ENCODE results near the gene AFF4. TPM values are rescaled to one million over a fixed set of nuclear protein-coding genes. Genes with fewer than 3 reads are reported as not detected.

The AFF4 gene
- polyA plus RNA-seq, 2 of the 4 experiments (the other 2 are of a cell fraction): 22.1 to 43.5 TPM

DNA sequence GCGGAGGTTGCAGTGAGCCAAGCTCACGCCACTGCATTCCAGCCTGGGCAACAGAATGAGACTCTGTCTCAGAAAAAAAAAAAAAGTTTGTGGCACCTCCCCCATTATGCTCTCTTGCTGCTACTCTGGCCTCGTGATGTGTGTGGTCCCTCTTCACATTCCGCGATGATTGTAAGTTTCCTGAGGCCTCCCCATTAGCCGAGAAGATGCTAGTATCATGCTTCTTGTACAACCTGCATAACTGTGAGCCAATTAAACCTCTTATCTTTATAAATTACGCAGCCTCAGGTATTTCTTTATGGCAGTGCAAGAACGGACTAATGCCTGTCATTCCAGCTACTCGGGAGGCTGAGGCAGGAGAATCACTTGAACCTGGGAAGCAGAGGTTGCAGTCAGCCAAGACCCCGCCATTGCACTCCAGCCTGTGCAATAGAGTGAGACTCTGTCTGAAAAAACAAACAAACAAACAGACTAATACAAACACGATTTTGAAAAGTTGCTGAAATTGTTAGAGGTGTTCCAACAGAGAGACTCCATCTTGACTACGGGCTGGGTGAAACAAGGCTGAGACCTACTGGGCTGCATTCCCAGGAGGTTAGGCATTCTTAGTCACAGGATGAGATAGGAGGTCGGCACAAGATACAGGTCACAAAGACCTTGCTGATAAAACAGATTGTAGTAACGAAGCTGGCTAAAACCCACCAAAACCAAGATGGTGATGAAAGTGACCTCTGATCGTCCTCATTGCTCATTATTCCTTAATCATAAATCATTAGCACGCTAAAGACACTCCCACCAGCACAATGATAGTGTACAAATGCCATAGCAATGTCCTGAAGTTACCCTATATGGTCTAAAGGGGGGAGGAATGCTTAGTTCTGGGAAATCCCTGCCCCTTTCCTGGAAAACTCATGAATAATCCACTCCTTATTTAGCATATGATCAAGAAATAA lies 8.3 kb upstream of the AFF4 start:
- Histone ChIP-seq H3K27ac (no peak overlapping the region), H3K4me1 (no peaks in the 10 kb centered on the region), H3K4me2 (no peak overlapping the region), H3K4me3 (no peak overlapping the region), H3K9me3 (peaks cover 4% of the 10 kb centered on the region)
- CTCF ChIA-PET: no interaction called here
- ATAC-seq: peak in 1 of 2 experiments; percentile 66; a peak in 3 of 6 replicates
- 70% methylated on average over 16 of the region's 16 CpGs for WGBS (ENCODE audit: missing lambda C conversion rate)
- no peak for DNase-seq (ENCODE audit: low read depth in 1 of 2, low spot score in 1 of 2)
- POLR2A ChIA-PET: interaction anchor here (1.3 kb wide), 1 partner anchor 80 kb away, joined by 3 read pairs; the partner anchor contains the start of gene HSPA4
- TF ChIP-seq RARB (CRISPR knock-in tag; IDR thresholded peaks at IDR 0.05) (no peak), RNF2 (IDR thresholded peaks at IDR 0.05; ENCODE audit: borderline replicate concordance, low read depth) (no peak), ZC3H11A (IDR thresholded peaks at IDR 0.05) (no peak), FOXS1 (CRISPR knock-in tag; IDR thresholded peaks at IDR 0.05) (no peak), HEYL (CRISPR knock-in tag; IDR thresholded peaks at IDR 0.05) (no peak), NR3C1 (IDR thresholded peaks at IDR 0.05) (no peak), RFX5 (IDR thresholded peaks at IDR 0.05) (no peak), CBX2 (IDR thresholded peaks at IDR 0.05; ENCODE audit: borderline replicate concordance, low read depth) (no peak), SREBF2 (IDR thresholded peaks at IDR 0.05) (no peak)
- FAIRE-seq: no peak

- TF ChIP-seq TP53 (CRISPR knock-in tag; IDR thresholded peaks at IDR 0.05) (no peak), CBX2 (IDR thresholded peaks at IDR 0.05; ENCODE audit: borderline replicate concordance, low read depth) (no peak), RNF2 (IDR thresholded peaks at IDR 0.05; ENCODE audit: borderline replicate concordance, low read depth) (no peak), FOXS1 (CRISPR knock-in tag; IDR thresholded peaks at IDR 0.05) (no peak), ESRRA (IDR thresholded peaks at IDR 0.05; ENCODE audit: borderline replicate concordance, low read length) (no peak), MAFK (IDR thresholded peaks at IDR 0.05; ENCODE audit: partially characterized antibody) (no peak), RCOR1 (IDR thresholded peaks at IDR 0.05; ENCODE audit: low read depth, low read length) (no peak), ZNF302 (CRISPR knock-in tag; IDR thresholded peaks at IDR 0.05) (no peak)
- TF ChIP-seq, protein P1, sequence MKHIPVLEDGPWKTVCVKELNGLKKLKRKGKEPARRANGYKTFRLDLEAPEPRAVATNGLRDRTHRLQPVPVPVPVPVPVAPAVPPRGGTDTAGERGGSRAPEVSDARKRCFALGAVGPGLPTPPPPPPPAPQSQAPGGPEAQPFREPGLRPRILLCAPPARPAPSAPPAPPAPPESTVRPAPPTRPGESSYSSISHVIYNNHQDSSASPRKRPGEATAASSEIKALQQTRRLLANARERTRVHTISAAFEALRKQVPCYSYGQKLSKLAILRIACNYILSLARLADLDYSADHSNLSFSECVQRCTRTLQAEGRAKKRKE (CRISPR knock-in tag; IDR thresholded peaks at IDR 0.05; ENCODE audit: low read depth): no peak
- no peak for ATAC-seq
- Histone ChIP-seq H3K9me3 (no peaks in the 10 kb centered on the region), H3K4me3 (no peak overlapping the region), H3K27ac (no peak overlapping the region), H3K4me2 (no peak overlapping the region), H3K4me1 (peaks cover 17% of the 10 kb centered on the region)
- ChIA-PET POLR2A (no interaction called here), CTCF (interaction anchor here (0.6 kb wide), 1 partner anchor 157 kb away, joined by 3 read pairs; no protein-coding TSS in a partner anchor)
- no peak for DNase-seq (ENCODE audit: low read depth in 1 of 2, low spot score in 1 of 2)
- WGBS (ENCODE audit: missing lambda C conversion rate): 83% methylated on average over 4 of the region's 4 CpGs
- FAIRE-seq: no peak
Observed at GRCh38 chr5:132965120-132965519, 1.7 kb upstream of the AFF4 start.

- ATAC-seq (peak; percentile 36 to 46; a peak in 3 of 6 replicates), DNase-seq (ENCODE audit: low read depth in 1 of 2, low spot score in 1 of 2) (peak; percentile 27 to 60), FAIRE-seq (peak; percentile 28)
- H3K4me2 ChIP-seq: peak overlapping the region; percentile 74
- H3K4me3 ChIP-seq: peak overlapping the region; percentile 84
- POLR2A ChIA-PET: interaction anchor here (0.5 to 3.6 kb wide), 6 partner anchors 59 to 225 kb away, joined by 3 to 39 read pairs (median 5); partner anchors contain the start of genes HSPA4, KIF3A and ZCCHC10
- 3% methylated on average over 21 of the region's 21 CpGs for WGBS (ENCODE audit: missing lambda C conversion rate)
- CTCF ChIA-PET: interaction anchor here (0.5 to 2.3 kb wide), 6 partner anchors 11 to 300 kb away, joined by 3 to 5 read pairs (median 3); no protein-coding TSS in a partner anchor
- TF ChIP-seq RFX5 (IDR thresholded peaks at IDR 0.05): no peak
- 0 out of 2 replicates have a peak, but pooled peaks have one; percentile 16 for TF ChIP-seq FOSB (CRISPR knock-in tag; IDR thresholded peaks at IDR 0.05)
- TF ChIP-seq CHD2 (IDR thresholded peaks at IDR 0.05; ENCODE audit: low read length, partially characterized antibody): peak; percentile 89
- peak; percentile 85 for TF ChIP-seq REST (IDR thresholded peaks at IDR 0.05)
- no peak for TF ChIP-seq PHF8 (IDR thresholded peaks at IDR 0.05; ENCODE audit: borderline replicate concordance, low read depth)
- no peak for TF ChIP-seq MAZ (IDR thresholded peaks at IDR 0.05; ENCODE audit: borderline replicate concordance, low read depth, low read length)
- H3K4me1 ChIP-seq: peaks cover 17% of the 10 kb centered on the region
- no peaks in the 10 kb centered on the region for H3K9me3 ChIP-seq
- peak overlapping the region; percentile 96 to 97 for H3K27ac ChIP-seq
Observed at GRCh38 chr5:132962429-132963021, 909 bp downstream of the AFF4 start.

All from A549 (cell line).